GM10248 (cell line): ENCODE measurements around the gene NANS.

Experiments
- CTCF ChIA-PET: fragments of 300-600 bp; sonication (Branson Sonifier 250); formaldehyde crosslinking; extraction: SDS; loops from one replicate; lab custom pipeline; 2021; ENCODE audit warnings: antibody characterized with exemption; lab: Yijun Ruan, JAX
- POLR2A ChIA-PET: fragments of 350-650 bp; sonication (Branson Sonifier 250); formaldehyde crosslinking; extraction: SDS; loops from one replicate; lab custom pipeline; 2020; ENCODE audit warnings: antibody characterized with exemption; lab: Yijun Ruan, JAX
- DNase-seq: peaks from one replicate; pipeline ENCODE4 v3.0.0; 2012; ENCODE audit errors: extremely low spot score
- CTCF ChIP-seq: IDR thresholded peaks from 2 replicates; pipeline ENCODE4 v1.5.1; 2012; ENCODE audit warnings: mild to moderate bottlenecking, low read depth; ENCODE audit errors: extremely low read depth, missing control alignments, control extremely low read depth

Gene NANS

GRCh38 chr9:98020476-98021145, 35.9 kb upstream of the NANS start:
- CTCF ChIA-PET = interaction anchor here (1.2 to 4.0 kb wide), 5 partner anchors 9 to 23 kb away, joined by 4 to 42 read pairs (median 10); no protein-coding TSS in a partner anchor
- POLR2A ChIA-PET = interaction anchor here (0.6 kb wide), 1 partner anchor 122 kb away, joined by 5 read pairs; no protein-coding TSS in a partner anchor
- no peak for TF ChIP-seq CTCF
- DNase-seq = no peak

GRCh38 chr9:98021306-98022040, 35.1 kb upstream of the NANS start:
- TF ChIP-seq CTCF = no peak
- CTCF ChIA-PET = interaction anchor here (1.4 to 4.0 kb wide), 3 partner anchors 8 to 17 kb away, joined by 6 to 42 read pairs (median 10); no protein-coding TSS in a partner anchor
- no peak for DNase-seq
- POLR2A ChIA-PET = no interaction called here

GRCh38 chr9:98022447-98022846, 34.1 kb upstream of the NANS start:
- TF ChIP-seq CTCF = no peak
- CTCF ChIA-PET = interaction anchor here (4.5 kb wide), 1 partner anchor 12 kb away, joined by 30 read pairs; no protein-coding TSS in a partner anchor
- POLR2A ChIA-PET = no interaction called here
- no peak for DNase-seq

GRCh38 chr9:98024702-98025101, 31.8 kb upstream of the NANS start:
- CTCF ChIA-PET = interaction anchor here (1.1 to 4.5 kb wide), 3 partner anchors 10 to 49 kb away, joined by 3 to 30 read pairs (median 3); no protein-coding TSS in a partner anchor
- POLR2A ChIA-PET = no interaction called here
- TF ChIP-seq CTCF = no peak
- no peak for DNase-seq

GRCh38 chr9:98031169-98031568, 25.4 kb upstream of the NANS start:
- CTCF ChIA-PET = no interaction called here
- no peak for DNase-seq
- TF ChIP-seq CTCF = no peak
- POLR2A ChIA-PET = no interaction called here

GRCh38 chr9:98031935-98032334, 24.6 kb upstream of the NANS start:
- TF ChIP-seq CTCF = no peak
- DNase-seq = no peak
- ChIA-PET POLR2A (no interaction called here), CTCF (interaction anchor here (0.8 to 1.2 kb wide), 3 partner anchors 20 to 105 kb away, joined by 3 read pairs; no protein-coding TSS in a partner anchor)
